SU-DHL-6 (cell line): ENCODE data around the gene RRP1B.

Source experiments
- H2AFZ ChIP-seq: fragments of 200-600 bp; sonication (generic); 2 replicates; pipeline ENCODE4 v1.6.1; 2014; ENCODE audit warnings: low read depth, mild to moderate bottlenecking, moderate library complexity, mixed read lengths, antibody characterized with exemption, low read length; ENCODE audit not compliant: severe bottlenecking
- H3F3A ChIP-seq: fragments of 200-600 bp; shearing (Covaris generic); 2 replicates; pipeline ENCODE4 v1.6.0; 2016; ENCODE audit warnings: antibody characterized with exemption, mild to moderate bottlenecking; ENCODE audit not compliant: insufficient read depth
- H3K27ac ChIP-seq: fragments of 200-600 bp; sonication (generic); 2 replicates; pipeline ENCODE4 v1.5.1; 2016; ENCODE audit warnings: low read depth, mild to moderate bottlenecking, low read length, moderate library complexity, mixed read lengths
- H3K27me3 ChIP-seq: fragments of 200-600 bp; sonication (generic), shearing (Covaris generic); 2 replicates; pipeline ENCODE4 v1.6.0; 2014; ENCODE audit warnings: mild to moderate bottlenecking, low read length
- H3K36me3 ChIP-seq: fragments of 200-600 bp; sonication (generic); 2 replicates; pipeline ENCODE4 v1.6.1; 2014; ENCODE audit warnings: mild to moderate bottlenecking, low read length, mixed read lengths
- H3K4me2 ChIP-seq: fragments of 300-600, 200-600 bp; shearing (Covaris generic), sonication (generic); 2 replicates; pipeline ENCODE4 v1.6.0; 2014; ENCODE audit warnings: low read length, low read depth, mild to moderate bottlenecking; ENCODE audit not compliant: poor library complexity, severe bottlenecking
- H3K4me3 ChIP-seq: fragments of 200-600 bp; sonication (generic); 2 replicates; pipeline ENCODE4 v1.5.1; 2014; ENCODE audit warnings: antibody characterized with exemption, low read length, mild to moderate bottlenecking, mixed read lengths; ENCODE audit not compliant: insufficient read depth, poor library complexity, severe bottlenecking
- H3K79me2 ChIP-seq: fragments of 200-600 bp; sonication (generic); 2 replicates; pipeline ENCODE4 v1.6.1; 2014; ENCODE audit warnings: mild to moderate bottlenecking, low read length, moderate library complexity; ENCODE audit not compliant: insufficient read depth
- H3K9ac ChIP-seq: fragments of 200-600 bp; sonication (generic); 2 replicates; pipeline ENCODE4 v1.7.0; 2014; ENCODE audit warnings: mild to moderate bottlenecking, low read length
- H3K9me2 ChIP-seq: fragments of 200-600 bp; sonication (generic); replicated peaks from 2 replicates; pipeline ENCODE4 v1.6.1; 2014; ENCODE audit warnings: low read length; ENCODE audit not compliant: insufficient read depth
- H3K9me3 ChIP-seq: fragments of 200-600 bp; sonication (generic); 2 replicates; pipeline ENCODE4 v1.6.1; 2014; ENCODE audit warnings: low read length, mixed read lengths; ENCODE audit not compliant: insufficient read depth
- H4K20me1 ChIP-seq: fragments of 200-600 bp; sonication (generic); 2 replicates; pipeline ENCODE4 v1.6.1; 2014; ENCODE audit warnings: low read depth, mild to moderate bottlenecking, antibody characterized with exemption, low read length, moderate library complexity, mixed read lengths
- CTCF ChIP-seq: fragments of 200-600 bp; sonication (generic); IDR thresholded peaks from one replicate; pipeline ENCODE4 v1.5.1; 2017; ENCODE audit warnings: antibody characterized with exemption, mild to moderate bottlenecking, low read length, moderate library complexity; ENCODE audit not compliant: insufficient read depth, poor library complexity, severe bottlenecking
- EZH2phosphoT487 ChIP-seq: fragments of 200-600 bp; sonication (generic), shearing (Covaris generic); conservative IDR thresholded peaks from 2 replicates; pipeline ENCODE4 v1.6.1; 2018; ENCODE audit warnings: mild to moderate bottlenecking, antibody characterized with exemption, low read length, moderate library complexity, mixed read lengths

Gene RRP1B

GRCh38 chr21:43717166-43717853 is 58.0 kb downstream of the RRP1B start:
- no peak overlapping the region for H3K4me3 ChIP-seq
- no peaks in the 10 kb centered on the region for H3K36me3 ChIP-seq
- H3K79me2 ChIP-seq: no peaks in the 10 kb centered on the region
- no peak overlapping the region for H3K27ac ChIP-seq
- H2AFZ ChIP-seq: no peak overlapping the region
- no peak overlapping the region for H3K4me2 ChIP-seq
- H3F3A ChIP-seq: peaks cover 10% of the 10 kb centered on the region; the same call in 1 of the 2 replicates
- TF ChIP-seq CTCF (no peak), EZH2phosphoT487 (no peak)
- H3K9me3 ChIP-seq: no peaks in the 10 kb centered on the region
- no peaks in the 10 kb centered on the region for H3K27me3 ChIP-seq
- H4K20me1 ChIP-seq: no peaks in the 10 kb centered on the region
- no peak overlapping the region for H3K9ac ChIP-seq
- H3K9me2 ChIP-seq: no peaks in the 10 kb centered on the region

DNA sequence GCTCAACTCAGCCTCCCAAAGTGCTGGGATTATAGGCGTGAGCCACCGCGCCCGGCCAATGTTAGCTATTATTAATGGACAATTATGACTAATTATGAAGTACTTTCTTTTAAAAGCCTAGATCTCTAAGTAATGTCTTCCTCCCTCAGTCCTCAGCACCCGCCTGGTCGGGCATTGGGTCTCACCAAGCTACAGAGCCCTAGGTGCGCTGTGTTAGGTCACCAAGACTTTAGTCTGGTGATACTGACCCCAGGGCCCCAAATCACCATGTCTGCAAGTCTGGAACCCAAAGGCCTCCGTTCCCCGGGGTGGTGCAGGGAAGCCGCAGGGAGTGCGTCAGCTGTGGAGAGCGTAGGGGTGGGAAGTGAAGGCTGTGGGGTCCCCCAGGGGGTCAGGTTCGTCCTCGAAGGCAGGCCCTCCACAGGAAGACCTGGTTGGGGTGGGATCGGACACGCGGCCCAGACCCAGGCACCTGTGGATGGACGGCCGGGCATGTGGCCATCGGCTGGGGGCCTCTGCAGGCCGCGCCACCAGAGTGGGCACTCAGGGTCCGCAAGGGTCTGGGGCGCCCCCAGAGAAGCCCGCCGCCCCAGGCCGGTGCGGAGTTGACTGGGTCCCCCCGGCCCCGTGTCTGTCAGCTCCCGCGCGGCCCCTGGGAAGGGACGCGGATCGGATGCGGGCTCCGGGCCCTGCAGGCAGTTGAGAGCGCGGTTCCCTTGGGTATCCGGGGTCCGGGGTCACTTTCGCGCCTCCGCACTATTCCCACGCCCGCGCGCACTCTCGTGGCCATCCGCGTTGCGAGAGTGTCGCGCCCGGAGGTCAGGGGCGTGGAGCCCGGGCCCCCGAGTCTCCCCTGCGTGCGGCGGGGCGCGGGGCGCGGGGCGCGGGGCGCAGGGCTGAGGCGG is 58.9 kb downstream of the RRP1B start:
- Histone ChIP-seq H3K27ac (no peak overlapping the region), H3K27me3 (no peaks in the 10 kb centered on the region), H3K36me3 (no peaks in the 10 kb centered on the region), H2AFZ (no peak overlapping the region), H3K79me2 (no peaks in the 10 kb centered on the region), H3K4me2 (peak overlapping the region; percentile 69), H3F3A (peaks cover 10% of the 10 kb centered on the region; the same call in 1 of the 2 replicates), H3K9me2 (no peaks in the 10 kb centered on the region), H3K4me3 (peak overlapping the region; percentile 54), H3K9me3 (no peaks in the 10 kb centered on the region), H4K20me1 (no peaks in the 10 kb centered on the region), H3K9ac (peak overlapping the region; percentile 76)
- TF ChIP-seq EZH2phosphoT487 (no peak), CTCF (no peak)

GRCh38 chr21:43718872-43719747 is 59.8 kb downstream of the RRP1B start, which contains the start of gene PDXK:
TSS of gene PDXK (plus strand) at chr21:43719129. CDS start at chr21:43719295, 166 bp downstream.
- H3K27ac ChIP-seq: 0 out of 2 replicates have a peak within 1 kb of the TSS, but pooled peaks have one; percentile 18
- no peaks in the 10 kb centered on the region for H4K20me1 ChIP-seq
- no peak for TF ChIP-seq EZH2phosphoT487
- TF ChIP-seq CTCF: no peak

More at GRCh38 chr21:43718872-43719747, 59.8 kb downstream of the RRP1B start, which contains the start of gene PDXK:
- Histone ChIP-seq H3K79me2 (no peaks in the 10 kb centered on the region), H2AFZ (peak within 1 kb of the TSS; percentile 90), H3K9me2 (no peaks in the 10 kb centered on the region), H3K36me3 (no peaks in the 10 kb centered on the region), H3K9me3 (no peaks in the 10 kb centered on the region), H3K9ac (peak within 1 kb of the TSS; percentile 76), H3F3A (peaks cover 10% of the 10 kb centered on the region; the same call in 1 of the 2 replicates), H3K4me2 (peak within 1 kb of the TSS; percentile 74), H3K27me3 (no peaks in the 10 kb centered on the region), H3K4me3 (peak within 1 kb of the TSS; percentile 82)
